IgD-negative memory B cell (primary cell): ENCODE results near the gene ADD1. TPM values are rescaled to one million over a fixed set of nuclear protein-coding genes. Genes with fewer than 3 reads are reported as not detected.

Experiments
- H3K27ac Mint-ChIP-seq, 3 donors: one replicate each; pipeline ENCODE4 v1.8.0; 2020 to 2022; ENCODE audit warnings: mild to moderate bottlenecking in 3 of 3, mixed read lengths in 3 of 3, moderate library complexity in 1 of 3
- H3K27me3 Mint-ChIP-seq: one replicate; pipeline ENCODE4 v1.8.0; 2021; ENCODE audit warnings: mixed read lengths
- H3K36me3 Mint-ChIP-seq: one replicate; pipeline ENCODE4 v1.8.0; 2020; ENCODE audit warnings: mild to moderate bottlenecking, mixed read lengths
- H3K4me1 Mint-ChIP-seq, 3 donors: one replicate each; pipeline ENCODE4 v1.8.0; 2020 to 2022; ENCODE audit warnings: mixed read lengths in 3 of 3, mild to moderate bottlenecking in 1 of 3
- H3K4me3 Mint-ChIP-seq, 4 donors: one replicate each; pipeline ENCODE4 v1.8.0; 2020 to 2022; ENCODE audit warnings: mild to moderate bottlenecking in 4 of 4, mixed read lengths in 4 of 4, moderate library complexity in 3 of 4
- H3K9me3 Mint-ChIP-seq, 3 donors: one replicate each; pipeline ENCODE4 v1.8.0; 2020 to 2021; ENCODE audit warnings: mixed read lengths in 3 of 3, mild to moderate bottlenecking in 1 of 3
- polyA plus RNA-seq: library from polyadenylated mRNA; unstranded; fragments of 300-500 nt; fragmentation: Illumina TruSeq; gene quantifications from one replicate; pipeline ENCODE4 v1.2.3, GENCODE V29; 2021

ADD1 gene
- 300 TPM for polyA plus RNA-seq

DNA sequence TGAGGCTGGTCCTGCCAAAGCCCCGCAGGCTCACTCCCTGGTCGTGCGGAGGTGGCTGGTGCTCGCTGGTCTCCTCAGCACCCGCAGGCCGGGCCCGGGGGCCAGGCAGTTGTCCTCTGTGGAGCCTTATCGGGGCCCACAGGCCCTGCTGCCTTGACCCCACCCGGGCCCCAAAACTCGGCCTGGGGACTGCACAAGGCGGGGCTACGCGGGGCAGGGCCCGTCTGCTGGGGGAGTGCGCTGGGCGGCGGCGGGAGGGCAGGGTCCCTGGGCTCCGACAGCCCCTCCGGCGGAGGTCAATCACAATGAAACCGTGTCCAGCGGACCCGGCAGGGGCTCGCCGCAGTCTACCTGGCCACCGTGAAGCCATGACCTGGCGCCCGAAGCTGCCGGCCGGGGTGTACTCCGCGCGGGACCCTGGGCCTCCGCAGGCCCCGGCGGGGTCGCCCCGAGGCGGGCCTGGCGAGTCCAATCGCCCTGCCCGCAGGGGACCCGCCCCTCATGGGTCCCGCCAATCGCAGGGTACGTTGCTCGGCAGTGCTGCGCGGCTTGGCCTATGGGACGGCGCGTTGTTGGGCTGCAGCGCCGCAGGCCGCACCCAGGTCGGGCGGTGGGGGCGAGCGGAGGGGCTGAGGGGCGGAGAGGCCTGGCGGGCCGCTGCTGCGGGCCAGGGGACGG lies at the start of gene ADD1:
Gene ADD1 (plus strand): TSS at position 582 of the 678 bp plus-strand sequence. CDS start 32,072 bp downstream, outside the sequence.
- H3K27me3 Mint-ChIP-seq = no peaks in the 10 kb centered on the region

DNA sequence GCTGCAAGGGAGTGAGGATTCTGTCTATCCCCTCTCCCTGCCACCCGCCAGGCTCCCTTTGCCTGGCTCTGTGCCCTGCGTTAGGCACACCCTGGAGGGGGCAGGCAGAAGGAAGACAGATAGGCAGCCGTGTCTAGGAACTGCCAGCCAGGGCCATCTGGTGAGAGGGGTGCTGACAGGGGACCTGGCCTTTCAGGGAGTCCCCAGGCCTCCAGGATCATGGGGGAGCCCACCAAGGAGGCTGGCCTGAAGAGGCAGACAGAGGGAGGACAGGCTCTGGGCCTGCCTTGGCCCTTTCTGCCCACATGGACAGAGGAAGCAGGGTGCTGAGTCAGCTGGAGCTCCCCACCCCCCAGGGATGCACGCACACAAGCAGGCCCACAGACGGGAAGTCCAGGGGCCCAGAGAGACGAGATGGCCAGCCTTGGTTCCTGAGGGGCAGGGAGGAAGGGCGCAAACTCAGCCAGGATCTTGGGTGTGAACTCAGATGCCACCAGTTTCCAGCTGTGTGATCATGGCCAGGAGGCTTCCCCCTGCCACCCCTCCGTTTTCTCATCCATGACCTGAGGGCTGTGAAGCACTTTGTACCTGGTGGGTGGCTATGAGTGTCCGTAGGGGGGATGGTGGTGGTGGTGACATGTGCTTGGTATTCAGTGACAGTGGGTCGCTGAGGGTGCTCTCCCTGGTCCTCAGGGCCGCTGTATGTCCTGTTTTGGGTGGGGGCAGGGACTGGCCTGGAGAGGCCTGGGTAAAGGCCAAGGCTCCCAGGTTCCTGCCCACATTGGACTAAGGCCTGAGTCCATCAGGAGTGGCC lies 49.0 kb upstream of the ADD1 start:
- no peaks in the 10 kb centered on the region for H3K9me3 Mint-ChIP-seq
- H3K4me1 Mint-ChIP-seq = peaks cover 27 to 38% (median 27%) of the 10 kb centered on the region in 3 donors
- no peaks in the 10 kb centered on the region for H3K27me3 Mint-ChIP-seq
- peak overlapping the region; percentile 87 to 94 (median 91) for H3K4me3 Mint-ChIP-seq
- peak overlapping the region in 1 of 3 donors; percentile 60 for H3K27ac Mint-ChIP-seq
- peaks cover 1% of the 10 kb centered on the region for H3K36me3 Mint-ChIP-seq

More for the DNA sequence above, at the start of gene ADD1:
- H3K36me3 Mint-ChIP-seq = peaks cover 6% of the 10 kb centered on the region
- peak within 1 kb of the TSS; percentile 95 to 97 (median 97) for H3K27ac Mint-ChIP-seq
- peaks cover 34 to 49% (median 43%) of the 10 kb centered on the region in 3 donors for H3K4me1 Mint-ChIP-seq
- H3K9me3 Mint-ChIP-seq = no peaks in the 10 kb centered on the region
- H3K4me3 Mint-ChIP-seq = peak within 1 kb of the TSS; percentile 97 to 99 (median 98)

DNA sequence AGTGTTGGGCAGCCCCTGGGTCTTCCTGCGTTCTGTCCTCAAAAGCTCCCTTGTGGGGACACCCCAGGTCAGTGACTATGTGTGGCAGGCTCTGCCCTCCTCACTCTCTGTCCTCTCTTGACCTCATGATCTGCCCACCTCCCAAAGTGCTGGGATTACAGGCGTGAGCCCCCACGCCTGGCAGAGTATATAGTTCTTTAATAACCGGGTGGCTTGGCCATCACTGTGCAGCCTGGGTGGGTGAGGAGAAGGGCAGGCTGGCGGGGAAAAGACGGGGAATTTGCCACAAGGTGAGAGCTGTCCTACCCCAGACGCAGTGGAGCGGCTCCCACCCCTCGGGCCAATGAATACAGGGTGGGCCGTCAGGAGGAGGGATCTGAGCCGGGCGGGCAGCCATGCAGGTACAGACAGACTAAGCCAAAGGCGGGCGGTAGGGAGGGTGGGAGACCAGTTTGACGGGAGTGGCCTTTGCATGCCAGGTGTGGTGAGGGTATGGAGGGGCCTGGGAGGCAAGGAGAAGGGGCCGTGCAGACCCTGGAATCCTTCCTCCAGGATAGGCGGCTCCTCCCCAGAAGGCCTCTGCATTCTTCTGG lies 48.2 kb upstream of the ADD1 start:
- Mint-ChIP-seq H3K27me3 (no peaks in the 10 kb centered on the region), H3K27ac (peak overlapping the region in 1 of 3 donors; percentile 60), H3K4me3 (peak overlapping the region in 2 of 4 donors; percentile 52 to 89), H3K4me1 (peaks cover 26 to 37% (median 29%) of the 10 kb centered on the region in 3 donors), H3K9me3 (no peaks in the 10 kb centered on the region), H3K36me3 (peaks cover 1% of the 10 kb centered on the region)

DNA sequence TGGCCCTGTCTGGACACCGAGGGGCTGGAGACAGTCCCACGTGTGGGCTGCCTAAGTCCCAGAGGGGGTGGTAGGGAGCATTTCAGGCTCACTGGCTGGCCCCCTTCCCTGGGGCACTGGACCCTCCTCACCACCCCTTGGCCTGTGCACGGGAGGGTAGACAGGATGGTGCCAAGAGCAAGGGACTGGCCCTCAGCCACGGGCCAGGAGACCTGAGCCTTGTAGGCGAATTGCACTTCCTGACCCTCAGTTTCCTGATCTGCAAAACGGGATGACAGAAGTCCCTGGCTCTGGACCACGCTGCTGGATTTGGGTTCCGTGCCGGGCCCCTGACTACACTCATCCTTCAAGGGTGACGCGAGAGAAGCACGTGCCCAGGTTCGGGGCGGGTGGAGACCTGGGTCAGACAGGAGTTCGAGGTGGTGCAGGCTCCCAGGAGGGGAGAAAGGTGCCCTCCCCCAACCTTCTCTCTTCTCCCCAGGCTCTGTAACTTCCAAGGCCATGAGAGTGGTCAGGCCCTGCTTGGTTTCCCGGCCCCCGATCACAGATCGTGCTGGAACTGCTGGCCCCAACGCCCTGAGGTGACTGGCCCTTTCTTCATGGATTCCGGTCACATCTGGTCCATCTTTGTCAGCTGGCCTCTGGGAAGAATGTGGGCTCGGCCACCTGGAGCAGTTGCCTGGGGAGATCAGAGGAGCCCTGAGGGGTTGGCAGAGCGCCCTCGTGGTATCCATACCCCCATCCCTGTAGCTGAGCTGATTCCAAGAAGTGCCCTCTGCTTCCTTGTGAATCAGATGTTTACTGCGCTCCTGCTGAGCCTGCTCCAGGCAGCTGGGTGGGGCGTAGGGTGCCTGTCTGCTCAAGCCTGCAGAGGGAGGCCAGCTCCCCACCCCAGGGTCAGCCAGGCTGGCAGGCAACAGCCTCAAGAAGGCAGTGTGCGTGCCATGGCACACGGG lies 47.5 kb upstream of the ADD1 start:
- Mint-ChIP-seq H3K4me1 (peaks cover 26 to 35% (median 29%) of the 10 kb centered on the region in 3 donors), H3K36me3 (peaks cover 1% of the 10 kb centered on the region), H3K4me3 (peak overlapping the region in 2 of 4 donors; percentile 33 to 89), H3K27me3 (no peaks in the 10 kb centered on the region), H3K27ac (peak overlapping the region in 2 of 3 donors; percentile 45 to 50), H3K9me3 (no peaks in the 10 kb centered on the region)

DNA sequence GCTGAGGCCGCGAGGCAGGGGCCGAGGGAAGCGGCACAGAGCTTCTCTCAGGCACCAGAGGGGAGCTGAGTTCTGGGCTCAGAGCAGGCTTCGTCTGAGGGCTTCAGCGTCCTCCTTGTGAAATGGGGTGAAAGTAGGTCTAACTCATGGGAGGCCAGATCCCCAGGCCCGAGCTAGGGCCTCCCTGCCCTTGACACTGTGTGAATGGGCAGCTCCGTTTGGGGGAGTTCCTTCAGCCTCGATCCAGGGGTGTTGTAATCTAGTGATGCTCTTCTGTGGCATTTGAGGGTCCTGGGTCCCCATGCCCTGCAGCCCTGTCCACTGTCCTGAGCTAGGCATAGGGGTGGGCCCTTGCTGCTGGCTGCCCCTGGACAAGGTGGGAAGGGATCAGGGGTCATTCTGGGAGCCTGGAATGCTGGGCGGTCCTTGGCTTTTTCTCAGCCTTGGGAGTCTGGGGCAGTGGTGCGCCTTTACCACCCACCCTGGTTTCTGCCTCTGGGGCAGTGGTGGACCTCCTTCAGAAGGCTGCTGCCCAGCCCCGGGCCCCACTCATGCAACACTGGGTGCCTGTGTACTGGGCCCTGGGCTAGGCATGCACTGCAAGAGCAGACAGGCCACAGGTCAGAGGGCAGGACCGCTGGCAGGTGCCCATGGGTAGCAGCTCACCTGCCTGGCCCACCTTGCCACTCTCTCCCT lies 46.6 kb upstream of the ADD1 start:
- no peaks in the 10 kb centered on the region for H3K9me3 Mint-ChIP-seq
- H3K27ac Mint-ChIP-seq = peak overlapping the region in 1 of 3 donors; percentile 50
- peaks cover 29 to 38% (median 34%) of the 10 kb centered on the region in 3 donors for H3K4me1 Mint-ChIP-seq
- peaks cover 1% of the 10 kb centered on the region for H3K36me3 Mint-ChIP-seq
- H3K27me3 Mint-ChIP-seq = no peaks in the 10 kb centered on the region
- H3K4me3 Mint-ChIP-seq = peak overlapping the region in 2 of 4 donors; percentile 28 to 85

- Mint-ChIP-seq H3K27me3 (no peaks in the 10 kb centered on the region), H3K9me3 (no peaks in the 10 kb centered on the region), H3K27ac (peak overlapping the region in 2 of 3 donors; percentile 43 to 81), H3K4me3 (peak overlapping the region; percentile 85 to 94 (median 86)), H3K36me3 (peaks cover 1% of the 10 kb centered on the region), H3K4me1 (peaks cover 30 to 38% (median 33%) of the 10 kb centered on the region in 3 donors)
Observed at GRCh38 chr4:2797545-2798305, 45.9 kb upstream of the ADD1 start.

DNA sequence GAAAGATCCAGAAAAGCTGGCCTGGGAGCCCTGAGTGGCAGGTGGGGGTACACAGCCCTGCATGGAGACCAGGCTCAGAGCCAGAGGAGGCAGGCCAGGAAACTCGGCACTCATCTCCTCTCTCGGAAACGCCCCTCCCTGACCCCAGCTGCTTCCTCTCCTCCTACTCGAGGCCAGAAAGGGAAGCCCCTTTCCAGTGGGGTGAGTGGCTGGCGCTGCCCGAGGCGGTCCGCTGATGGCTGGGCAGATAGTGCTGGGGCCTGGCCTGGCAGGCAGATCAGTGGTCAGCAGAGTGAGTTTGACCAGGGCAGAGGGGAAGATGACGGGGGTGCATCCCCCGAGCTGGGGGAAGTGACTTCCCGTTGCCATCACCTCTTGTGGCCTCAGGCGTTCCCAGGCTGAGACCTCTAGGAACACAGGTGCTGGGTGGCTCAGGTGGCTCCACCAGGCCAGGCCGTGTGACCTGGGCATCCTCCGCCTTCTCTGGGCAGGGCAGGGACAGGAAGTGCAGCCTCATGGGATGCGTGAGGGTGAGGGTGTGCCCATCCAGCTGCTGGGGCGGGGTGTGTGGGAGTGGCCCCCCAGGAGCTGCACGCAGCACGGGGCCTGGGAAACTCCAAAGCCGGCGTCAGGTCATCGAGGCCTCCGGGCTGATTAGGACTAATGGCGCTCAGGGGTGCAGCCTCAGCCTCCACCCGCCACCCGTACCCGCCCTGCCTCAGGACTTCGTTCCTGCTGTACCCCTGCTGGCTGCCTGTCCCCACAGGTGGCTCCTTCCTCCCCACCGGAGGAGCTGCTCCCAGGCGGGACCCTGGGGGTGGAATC lies 45.0 kb upstream of the ADD1 start:
- Mint-ChIP-seq H3K27me3 (no peaks in the 10 kb centered on the region), H3K27ac (peak overlapping the region; percentile 20 to 81 (median 43)), H3K9me3 (no peaks in the 10 kb centered on the region), H3K4me1 (peaks cover 28 to 38% (median 33%) of the 10 kb centered on the region in 3 donors), H3K4me3 (peak overlapping the region; percentile 85 to 94 (median 86)), H3K36me3 (peaks cover 1% of the 10 kb centered on the region)

DNA sequence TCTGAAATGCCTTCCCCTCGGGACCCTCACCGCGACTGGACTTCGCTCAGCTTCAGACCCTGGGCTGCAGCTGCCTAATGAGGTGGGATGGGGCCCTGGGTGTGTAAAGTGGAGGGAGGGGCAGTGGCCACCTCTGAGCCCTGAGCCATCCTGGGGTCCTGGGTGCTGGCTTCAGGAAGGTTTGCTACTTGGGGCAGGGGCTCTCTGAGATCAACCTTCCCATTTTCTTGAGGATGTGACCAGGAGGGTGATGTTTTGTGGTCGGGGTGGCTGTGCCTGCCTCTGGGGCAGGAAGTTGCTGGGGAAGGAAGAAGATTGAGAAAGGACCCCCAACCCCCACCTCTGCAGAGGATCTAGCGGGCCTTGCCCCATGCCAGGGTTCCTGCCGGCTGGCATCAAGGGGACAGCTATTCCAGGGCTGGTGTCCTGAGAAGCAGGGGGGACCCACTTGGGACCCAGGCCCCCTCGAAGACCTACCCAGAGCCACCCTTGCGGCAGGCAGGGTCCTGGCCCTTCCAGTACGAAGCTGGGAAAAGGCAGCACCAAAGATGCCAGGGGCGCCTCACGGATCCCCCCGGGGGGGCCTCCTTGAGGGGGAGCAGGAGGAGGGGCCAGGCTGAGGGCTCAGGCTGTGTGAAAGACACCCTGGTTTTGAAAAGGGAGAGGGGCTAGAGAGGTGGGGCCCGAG lies 44.3 kb upstream of the ADD1 start:
- Mint-ChIP-seq H3K9me3 (no peaks in the 10 kb centered on the region), H3K27me3 (no peaks in the 10 kb centered on the region), H3K4me1 (peaks cover 26 to 35% (median 33%) of the 10 kb centered on the region in 3 donors), H3K4me3 (peak overlapping the region; percentile 85 to 94 (median 89)), H3K36me3 (peaks cover 1% of the 10 kb centered on the region), H3K27ac (peak overlapping the region; percentile 20 to 67 (median 43))

- Mint-ChIP-seq H3K27ac (peak overlapping the region in 1 of 3 donors; percentile 43), H3K4me3 (peak overlapping the region; percentile 85 to 93 (median 93)), H3K4me1 (peaks cover 26 to 35% (median 32%) of the 10 kb centered on the region in 3 donors), H3K9me3 (no peaks in the 10 kb centered on the region), H3K36me3 (peaks cover 1% of the 10 kb centered on the region), H3K27me3 (peaks cover 2% of the 10 kb centered on the region)
Observed at GRCh38 chr4:2799971-2800690, 43.5 kb upstream of the ADD1 start.

GRCh38 chr4:2800691-2801596 lies 42.7 kb upstream of the ADD1 start:
- peak overlapping the region; percentile 73 to 93 (median 89) for H3K4me3 Mint-ChIP-seq
- peaks cover 2% of the 10 kb centered on the region for H3K27me3 Mint-ChIP-seq
- peaks cover 27 to 40% (median 36%) of the 10 kb centered on the region in 3 donors for H3K4me1 Mint-ChIP-seq
- H3K9me3 Mint-ChIP-seq = no peaks in the 10 kb centered on the region
- peak overlapping the region; percentile 62 to 81 (median 78) for H3K27ac Mint-ChIP-seq
- no peaks in the 10 kb centered on the region for H3K36me3 Mint-ChIP-seq
